ENCODE data around the gene GABRQ.
"Not testable (repeated sequence)": the region's sequence is repeated elsewhere in the genome, so short reads cannot be mapped to it uniquely, and the experiment has no call there.

The GABRQ gene

GRCh38 chrX:152663086-152663485, 25.4 kb downstream of the GABRQ start:
- no peak for DNase-seq

DNA sequence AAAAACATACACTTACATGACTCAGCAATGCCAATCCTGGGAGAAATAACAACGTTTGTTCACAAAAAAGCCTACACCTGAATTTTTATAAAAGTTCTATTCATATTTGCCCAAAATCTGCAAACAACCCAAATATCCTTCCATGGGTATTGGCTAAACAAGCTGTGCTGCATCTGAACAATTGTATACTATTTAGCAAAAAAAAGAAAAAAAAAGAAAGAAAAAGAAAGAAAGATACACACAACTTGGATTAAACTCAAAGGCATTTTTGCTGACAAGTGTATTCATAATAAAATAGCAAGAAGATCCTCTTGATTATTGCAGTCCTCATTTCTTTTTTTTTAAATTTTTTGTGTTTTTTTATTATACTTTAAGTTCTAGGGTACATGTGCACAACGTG, 36.4 kb downstream of the GABRQ start:
- no peak for DNase-seq

DNA sequence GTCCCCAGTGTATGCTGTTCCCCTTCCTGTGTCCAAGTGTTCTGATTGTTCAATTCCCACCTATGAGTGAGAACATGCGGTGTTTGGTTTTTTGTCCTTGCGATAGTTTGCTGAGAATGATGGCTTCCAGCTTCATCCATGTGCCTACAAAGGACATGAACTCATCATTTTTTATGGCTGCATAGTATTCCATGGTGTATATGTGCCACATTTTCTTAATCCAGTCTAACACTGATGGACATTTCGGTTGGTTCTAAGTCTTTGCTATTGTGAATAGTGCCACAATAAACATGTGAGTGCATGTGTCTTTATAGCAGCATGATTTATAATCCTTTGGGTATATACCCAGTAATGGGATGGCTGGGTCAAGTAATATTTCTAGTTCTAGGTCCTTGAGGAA, 37.0 kb downstream of the GABRQ start:
- DNase-seq = not testable (repeated sequence)

- DNase-seq = not testable (repeated sequence)
Observed at GRCh38 chrX:152681012-152681411, 43.3 kb downstream of the GABRQ start.

DNA sequence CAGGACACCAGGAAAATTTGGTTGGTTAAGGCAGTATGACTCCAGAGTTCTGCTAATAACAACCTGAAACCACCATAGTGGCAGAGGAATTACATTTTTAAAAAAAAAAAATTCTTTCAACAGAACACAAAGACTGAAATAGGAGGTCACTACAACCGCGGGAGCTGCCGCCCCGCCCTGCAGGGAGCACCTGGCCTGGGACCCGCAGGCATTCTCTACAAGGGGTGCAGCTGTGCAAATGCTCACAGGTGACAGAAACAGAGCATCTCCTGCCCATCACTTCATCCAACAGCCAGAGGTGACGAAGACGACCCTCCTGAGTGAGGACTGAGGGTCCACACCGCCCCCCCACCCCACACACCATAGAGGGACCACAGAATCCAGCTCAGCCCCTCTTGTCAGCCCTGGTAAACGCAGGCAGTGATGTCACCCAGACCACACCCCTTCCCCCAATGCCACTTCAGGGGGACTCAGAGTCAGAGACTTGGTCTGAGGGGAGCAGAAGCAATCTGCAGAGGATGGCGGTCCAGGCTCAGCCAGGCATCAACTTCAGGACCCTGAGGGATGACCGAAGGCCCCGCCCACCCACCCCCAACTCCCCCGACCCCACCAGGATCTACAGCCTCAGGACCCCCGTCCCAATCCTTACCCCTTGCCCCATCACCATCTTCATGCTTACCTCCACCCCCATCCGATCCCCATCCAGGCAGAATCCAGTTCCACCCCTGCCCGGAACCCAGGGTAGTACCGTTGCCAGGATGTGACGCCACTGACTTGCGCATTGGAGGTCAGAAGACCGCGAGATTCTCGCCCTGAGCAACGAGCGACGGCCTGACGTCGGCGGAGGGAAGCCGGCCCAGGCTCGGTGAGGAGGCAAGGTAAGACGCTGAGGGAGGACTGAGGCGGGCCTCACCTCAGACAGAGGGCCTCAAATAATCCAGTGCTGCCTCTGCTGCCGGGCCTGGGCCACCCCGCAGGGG, 60.5 kb downstream of the GABRQ start, which contains the start of gene MAGEA3:
TSS of gene MAGEA3 (plus strand) at position 843 of the 980 bp plus-strand sequence. CDS start 2,039 bp downstream, outside the sequence.
- DNase-seq = not testable (repeated sequence)

- DNase-seq = not testable (repeated sequence)
Observed at GRCh38 chrX:152700390-152700789, 62.7 kb downstream of the GABRQ start.

GRCh38 chrX:152706500-152706899, 68.8 kb downstream of the GABRQ start:
- DNase-seq = not testable (repeated sequence)

Data from NCI-H187 treated with DMSO at 0.1 percent for 48 hours (cell line).